Activated CD4-positive, alpha-beta T cell treated with anti-CD3 and anti-CD28 coated beads for 4 hours (primary cell): ENCODE measurements around the gene MELTF.

Source experiments
- DNase-seq, 2 donors: peaks; one replicate each; pipeline ENCODE4 v3.0.0-alpha.2; 2020

The MELTF gene

DNA sequence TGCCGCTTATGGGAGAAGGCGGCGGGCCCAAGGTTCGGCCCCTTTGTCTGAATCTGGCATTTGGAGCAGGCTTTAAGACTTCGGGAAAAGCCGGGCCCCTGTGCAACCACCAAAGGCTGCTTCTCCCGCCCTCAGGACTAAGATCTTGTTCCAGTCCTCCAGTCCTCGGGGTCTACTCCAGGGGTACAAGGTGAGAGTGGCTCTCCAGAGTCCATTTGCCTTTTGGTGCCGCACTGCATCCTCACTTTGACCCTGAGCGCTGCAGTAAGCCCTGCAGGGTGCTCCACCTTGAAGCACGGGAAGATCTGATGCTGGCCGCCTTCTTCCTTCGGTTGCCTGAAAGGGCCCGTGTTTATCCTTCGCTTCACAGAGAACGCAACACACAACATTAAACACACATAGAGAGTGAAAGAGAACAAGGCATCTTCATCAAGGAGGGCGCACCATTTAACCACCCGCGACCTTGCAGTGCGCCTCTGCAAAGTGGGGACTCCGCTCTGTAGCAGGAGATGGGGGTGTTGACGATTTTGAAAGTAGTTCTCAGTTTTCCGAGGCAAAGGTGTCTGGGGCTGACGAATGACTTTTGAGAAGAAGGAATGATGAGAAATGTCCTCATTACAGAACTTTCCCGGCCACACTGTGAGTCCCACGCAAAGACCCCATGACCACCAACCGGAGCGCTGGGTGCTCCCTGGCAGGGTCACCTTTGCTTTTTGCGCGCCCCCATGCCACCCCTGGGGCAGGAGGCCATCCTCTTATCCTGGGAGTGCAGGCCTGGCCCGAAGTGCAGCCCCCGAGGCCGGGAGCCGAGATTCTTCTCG, 62.0 kb downstream of the MELTF start:
- DNase-seq = no peak

DNA sequence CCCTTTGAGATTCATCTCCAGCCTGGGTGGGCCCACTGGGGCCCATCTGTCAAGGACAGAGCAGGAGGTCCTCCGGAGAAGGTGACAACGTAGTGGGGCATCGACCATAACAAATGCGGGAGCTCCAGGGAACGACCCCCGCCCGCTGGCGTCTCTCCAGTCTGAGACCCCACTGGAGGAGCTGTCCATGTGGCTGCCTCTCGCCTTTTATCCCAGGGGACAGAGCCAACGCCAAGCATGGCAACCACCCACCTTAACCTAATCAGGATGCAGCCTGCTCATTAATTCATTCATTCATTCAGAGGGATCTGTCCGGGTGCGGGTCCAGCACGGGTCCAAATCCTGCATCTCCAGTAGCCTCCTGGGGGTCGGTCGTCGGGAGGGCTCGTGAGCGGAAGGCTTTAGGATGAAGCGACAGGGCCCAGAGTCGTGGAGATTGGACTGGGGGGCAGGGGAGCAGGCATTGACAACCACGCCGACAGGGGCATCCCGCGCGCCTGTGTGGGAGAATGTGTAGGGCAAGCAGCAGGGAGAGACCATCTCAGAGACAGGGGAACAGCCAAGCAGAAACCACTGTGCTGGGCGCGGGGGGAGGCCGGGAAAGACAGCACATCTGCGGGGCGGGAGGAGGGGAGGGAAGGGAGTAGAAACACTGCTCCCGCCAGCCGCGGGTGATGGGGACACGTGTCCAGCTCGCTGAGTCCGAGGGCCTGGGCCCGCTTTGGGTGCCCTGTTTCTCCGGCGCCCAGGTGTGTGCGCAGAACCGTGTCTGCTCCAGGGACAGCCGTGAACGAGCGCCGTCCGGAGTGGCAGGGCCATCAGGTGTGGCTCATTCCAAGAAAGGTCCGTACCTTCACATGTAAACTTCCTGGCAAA, 62.9 kb downstream of the MELTF start:
- DNase-seq = no peak

DNA sequence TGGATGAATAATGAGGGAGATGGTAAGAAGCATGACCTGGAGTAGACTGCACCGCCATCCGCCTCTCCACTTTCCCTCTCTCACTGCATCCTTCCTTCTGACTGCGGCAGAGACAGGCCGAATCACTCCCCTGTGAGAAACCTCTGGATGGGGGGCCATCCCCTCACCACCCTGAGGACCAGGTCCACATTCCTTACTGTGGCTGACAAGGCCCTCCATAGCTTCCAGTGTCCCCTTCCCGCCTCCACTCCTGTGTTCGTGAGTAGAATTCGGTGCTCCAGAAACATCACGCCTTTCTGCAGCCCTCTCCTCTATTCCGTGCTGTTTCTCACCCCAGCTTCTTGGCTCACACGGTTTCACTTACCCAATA, 63.8 kb downstream of the MELTF start:
- DNase-seq = no peak

DNA sequence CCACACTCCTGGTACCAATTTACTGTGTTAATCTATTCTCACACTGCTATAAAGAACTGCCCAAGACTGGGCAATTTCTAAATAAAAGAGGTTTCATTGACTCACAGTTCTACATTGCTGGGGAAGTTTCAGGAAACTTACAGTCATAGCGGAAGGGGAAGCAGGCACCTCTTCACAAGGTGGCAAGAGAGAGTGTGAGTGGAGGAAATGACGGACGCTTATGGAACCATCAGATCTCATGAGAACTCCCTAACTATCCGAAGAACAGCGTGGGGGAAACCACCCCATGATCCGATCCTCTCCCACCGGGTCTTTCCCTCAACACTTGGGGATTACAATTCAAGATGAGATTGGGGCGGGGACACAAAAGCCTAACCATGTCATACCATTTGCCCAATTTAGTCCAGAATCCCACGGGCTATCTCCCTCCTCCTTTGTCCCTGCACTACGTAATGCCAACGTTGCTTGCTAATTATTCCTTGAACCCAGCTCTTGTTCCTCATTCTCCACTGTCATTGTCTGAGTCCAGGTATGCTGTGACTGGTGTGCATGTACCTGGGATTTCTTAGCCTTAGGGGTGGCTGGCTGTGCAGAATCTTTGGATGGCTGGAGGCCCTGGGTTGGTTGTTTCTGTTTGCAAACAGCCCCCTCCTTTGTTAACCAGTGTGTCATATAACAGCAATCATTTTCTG, 64.4 kb downstream of the MELTF start:
- no peak for DNase-seq

DNA sequence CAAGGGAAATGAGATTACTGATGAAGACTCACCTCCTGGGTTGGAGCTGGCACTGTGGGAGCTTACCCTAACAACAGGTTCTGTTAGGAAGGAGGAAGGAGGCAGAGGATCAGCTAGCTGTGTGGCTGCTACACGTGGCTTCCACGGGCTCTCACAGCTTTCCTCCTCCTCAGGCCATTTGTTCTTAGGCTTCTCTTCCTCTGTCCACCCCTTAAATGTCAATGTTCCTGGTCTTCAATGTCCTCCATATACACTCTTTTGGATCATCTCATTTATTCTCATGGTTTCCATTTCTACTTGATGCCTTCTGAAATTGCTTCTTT, 66.0 kb downstream of the MELTF start:
- DNase-seq = no peak

DNA sequence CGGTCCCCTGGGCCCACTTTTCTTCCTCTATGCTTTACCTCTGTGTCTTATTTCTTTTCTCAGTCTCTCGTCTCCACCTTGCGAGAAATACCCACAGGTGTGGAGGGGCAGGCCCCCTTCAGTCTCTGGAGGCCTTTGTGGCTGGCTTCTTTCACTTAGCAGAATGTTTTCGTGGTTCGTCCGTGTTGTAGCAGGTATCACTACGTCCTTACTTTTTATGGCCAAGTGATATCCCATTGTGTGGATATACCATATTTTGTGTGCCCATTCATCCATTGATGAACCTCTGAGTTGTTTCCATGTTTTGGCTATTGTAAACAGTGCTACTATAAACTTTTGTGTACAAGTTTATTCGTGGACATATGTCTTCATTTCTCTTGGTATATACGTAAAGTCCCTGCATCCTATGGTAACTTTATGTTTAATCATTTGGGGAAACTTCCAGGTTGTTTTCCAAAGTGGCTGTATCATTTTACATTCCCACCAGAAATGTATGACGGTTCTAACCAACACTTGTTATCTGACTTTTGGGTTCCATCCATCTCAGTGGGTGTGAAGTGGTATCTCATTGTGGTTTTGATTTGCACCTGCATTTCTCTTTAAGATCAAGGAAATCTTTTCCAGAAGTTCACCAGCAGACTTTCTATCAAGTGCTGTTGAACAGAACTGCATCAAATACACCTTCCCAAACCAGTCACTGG, 66.5 kb downstream of the MELTF start:
- no peak for DNase-seq

DNA sequence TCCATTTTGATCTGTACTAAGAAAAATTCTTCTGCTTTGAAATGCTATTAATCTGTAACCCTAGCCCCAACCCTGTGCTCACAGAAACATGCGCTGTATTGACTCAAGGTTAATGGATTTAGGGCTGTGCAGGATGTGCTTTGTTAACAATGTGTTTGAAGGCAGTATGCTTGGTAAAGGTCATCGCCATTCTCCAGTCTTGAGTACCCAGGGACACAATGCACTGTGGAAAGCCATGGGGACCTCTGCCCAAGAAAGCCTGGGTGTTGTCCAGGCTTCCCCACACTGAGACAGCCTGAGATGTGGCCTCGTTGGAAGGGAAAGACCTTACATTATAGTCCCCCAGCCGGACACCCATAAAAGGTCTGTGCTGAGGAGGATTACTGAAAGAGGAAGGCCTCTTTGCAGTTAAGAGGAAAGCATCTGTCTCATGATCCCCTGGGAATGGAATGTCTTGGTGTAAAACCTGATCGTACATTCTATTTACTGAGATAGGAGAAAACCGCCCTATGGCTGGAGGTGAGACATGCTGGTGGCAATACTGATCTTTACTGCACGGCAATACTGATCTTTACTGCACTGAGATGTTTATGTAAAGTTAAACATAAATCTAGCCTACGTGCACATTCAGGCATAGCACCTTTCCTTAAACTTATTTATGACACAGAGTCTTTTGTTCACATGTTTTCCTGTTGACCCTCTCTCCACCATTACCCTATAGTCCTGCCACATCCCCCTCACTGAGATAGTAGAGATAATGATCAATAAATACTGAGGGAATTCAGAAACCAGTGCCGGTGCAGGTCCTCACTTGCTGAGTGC, 67.3 kb downstream of the MELTF start:
- no peak for DNase-seq

DNA sequence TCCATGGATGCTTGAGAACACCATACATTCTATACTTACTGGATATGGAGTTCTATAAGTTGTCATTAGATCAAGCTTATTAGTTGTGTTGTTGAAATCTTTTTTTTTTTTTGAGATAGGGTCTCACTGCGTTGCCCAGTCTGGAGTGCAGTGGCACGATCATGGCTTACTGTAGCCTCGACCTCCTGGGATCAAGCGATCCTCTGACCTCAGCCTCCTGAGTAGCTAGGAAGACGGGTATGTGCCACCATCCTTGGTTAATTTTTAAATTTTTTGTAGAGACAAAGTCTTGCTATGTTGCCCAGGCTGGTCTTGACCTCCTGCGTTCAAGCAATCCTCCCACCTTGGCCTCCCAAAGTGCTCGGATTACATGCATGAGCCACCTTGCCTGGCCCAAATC, 74.8 kb downstream of the MELTF start:
- no peak for DNase-seq
